Measurements from ENCODE around the gene USP48. TPM values are rescaled to one million over a fixed set of nuclear protein-coding genes. Genes with fewer than 3 reads are reported as not detected.

The USP48 gene
- total and polyA plus RNA-seq, 10 of the 15 experiments (the other 5 are each of a cell fraction or from before 2014, with no cell fraction given): 21.2 to 115 (median 75.5) TPM

- FAIRE-seq (no peak), ATAC-seq (no peak), DNase-seq (ENCODE audit: low read depth, low spot score) (no peak)
- intact Hi-C loops (cut with micrococcal nuclease; ENCODE audit: unreplicated experiment) (no loop called here), in situ Hi-C loops (cut with MboI) (no loop called here)
- Histone ChIP-seq H3K4me1 (ENCODE audit: control insufficient read depth, insufficient read depth, low read length) (no peaks in the 10 kb centered on the region), H3K4me3 (no peak overlapping the region), H3K36me3 (ENCODE audit: control insufficient read depth in 2 of 2, insufficient read depth in 2 of 2, low read length in 1 of 2) (no peaks in the 10 kb centered on the region), H3K9ac (ENCODE audit: control insufficient read depth, insufficient read depth, low read length) (no peak overlapping the region), H3K4me2 (ENCODE audit: control insufficient read depth, insufficient read depth) (no peak overlapping the region), H3K9me3 (replicated peaks; ENCODE audit: control insufficient read depth, insufficient read depth, low read length) (peaks cover 7% of the 10 kb centered on the region; the same call in 1 of the 3 replicates), H2AFZ (ENCODE audit: control insufficient read depth, low read depth, low read length) (no peak overlapping the region), H3K27ac (ENCODE audit: control insufficient read depth, insufficient read depth) (no peak overlapping the region), H4K20me1 (ENCODE audit: control insufficient read depth, insufficient read depth) (no peaks in the 10 kb centered on the region), H3K79me2 (ENCODE audit: control insufficient read depth, insufficient read depth, low read length) (no peaks in the 10 kb centered on the region), H3K27me3 (replicated peaks in 1 of 2; ENCODE audit: control insufficient read depth in 2 of 2, insufficient read depth in 2 of 2, low read length in 1 of 2) (no peaks in the 10 kb centered on the region)
- whole genome bisulfite sequencing (ENCODE audit: insufficient coverage, insufficient replicate concordance, low lambda C conversion rate, missing lambda C conversion rate): 54% methylated on average over 14 of the region's 14 CpGs
- TF ChIP-seq BHLHE40 (IDR thresholded peaks at IDR 0.05; ENCODE audit: borderline replicate concordance in 1 of 2, low read depth in 2 of 2, low read length in 1 of 2): no peak
- POLR2A ChIA-PET: no interaction called here
- no TSS peak for BruUV-seq (replicated peaks)
- RAD21 ChIA-PET (ENCODE audit: unreplicated experiment): no interaction called here
- SMC1A ChIA-PET (ENCODE audit: uncharacterized antibody, unreplicated experiment): no interaction called here
- CTCF ChIA-PET: no interaction called here
Observed at GRCh38 chr1:21831454-21831970, 48.6 kb upstream of the USP48 start.

DNA sequence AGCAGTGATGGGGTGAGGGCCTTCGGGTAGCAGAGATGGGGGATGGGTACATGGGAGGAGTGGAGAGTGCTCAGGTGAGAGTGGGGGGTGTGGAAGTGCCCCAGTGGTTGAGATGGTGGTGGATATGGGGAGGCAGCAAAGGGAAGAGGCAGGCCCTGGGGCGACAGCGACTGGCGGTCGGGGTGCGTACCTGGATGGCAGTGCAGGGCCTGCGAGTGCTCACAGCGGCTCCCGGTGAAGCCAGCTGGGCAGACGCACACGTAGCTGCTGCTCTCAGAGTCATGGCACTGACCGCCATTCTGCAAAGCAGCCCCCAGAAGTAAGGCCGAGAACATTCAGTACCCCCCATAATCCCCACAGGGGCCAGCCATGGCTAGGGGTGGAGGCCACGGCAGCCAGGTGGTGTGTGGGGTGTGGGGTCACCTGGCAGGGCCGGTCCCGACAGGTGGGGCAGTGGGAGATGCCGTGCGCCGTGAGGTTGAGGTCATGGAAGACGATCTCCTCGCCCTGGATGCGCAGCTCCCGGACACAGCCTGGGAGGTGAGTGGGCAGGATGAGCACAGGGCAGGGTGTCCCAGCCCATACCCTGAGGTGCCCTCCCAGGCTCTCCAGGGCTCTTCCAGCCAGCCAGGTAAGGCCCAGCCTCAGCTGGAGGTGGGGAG is 48.0 kb upstream of the USP48 start:
- H3K27ac ChIP-seq (ENCODE audit: control insufficient read depth, insufficient read depth): no peak overlapping the region
- no peaks in the 10 kb centered on the region for H4K20me1 ChIP-seq (ENCODE audit: control insufficient read depth, insufficient read depth)
- WGBS (ENCODE audit: insufficient coverage, insufficient replicate concordance, low lambda C conversion rate, missing lambda C conversion rate): 87% methylated on average over 13 of the region's 23 CpGs
- RAD21 ChIA-PET (ENCODE audit: unreplicated experiment): no interaction called here
- no peaks in the 10 kb centered on the region for H3K36me3 ChIP-seq (ENCODE audit: control insufficient read depth in 2 of 2, insufficient read depth in 2 of 2, low read length in 1 of 2)
- POLR2A ChIA-PET: no interaction called here
- ATAC-seq: no peak
- BruUV-seq (replicated peaks): no TSS peak
- CTCF ChIA-PET: no interaction called here
- no peak for DNase-seq (ENCODE audit: low read depth, low spot score)
- H3K4me1 ChIP-seq (ENCODE audit: control insufficient read depth, insufficient read depth, low read length): no peaks in the 10 kb centered on the region
- TF ChIP-seq MTA2 (IDR thresholded peaks at IDR 0.05; ENCODE audit: low read depth): no peak
- no peak for TF ChIP-seq ZNF622 (IDR thresholded peaks at IDR 0.05)
- no peak for TF ChIP-seq IKZF2 (IDR thresholded peaks at IDR 0.05)
- TF ChIP-seq NRF1 (conservative IDR thresholded peaks at IDR 0.05; ENCODE audit: low read depth, low read length): no peak
- no peak for TF ChIP-seq BRCA1 (IDR thresholded peaks at IDR 0.05; ENCODE audit: low read depth, low read length)
- H2AFZ ChIP-seq (ENCODE audit: control insufficient read depth, low read depth, low read length): no peak overlapping the region
- H3K4me3 ChIP-seq: no peak overlapping the region
- in situ Hi-C loops (cut with MboI): no loop called here
- H3K9me3 ChIP-seq (replicated peaks; ENCODE audit: control insufficient read depth, insufficient read depth, low read length): peaks cover 7% of the 10 kb centered on the region; the same call in 1 of the 3 replicates
- SMC1A ChIA-PET (ENCODE audit: uncharacterized antibody, unreplicated experiment): no interaction called here
- FAIRE-seq: no peak
- H3K27me3 ChIP-seq (replicated peaks in 1 of 2; ENCODE audit: control insufficient read depth in 2 of 2, insufficient read depth in 2 of 2, low read length in 1 of 2): no peaks in the 10 kb centered on the region
- no peaks in the 10 kb centered on the region for H3K79me2 ChIP-seq (ENCODE audit: control insufficient read depth, insufficient read depth, low read length)
- intact Hi-C loops (cut with micrococcal nuclease; ENCODE audit: unreplicated experiment): no loop called here
- no peak overlapping the region for H3K9ac ChIP-seq (ENCODE audit: control insufficient read depth, insufficient read depth, low read length)
- H3K4me2 ChIP-seq (ENCODE audit: control insufficient read depth, insufficient read depth): no peak overlapping the region

All from GM12878 (cell line).